WTC11 (cell line): ENCODE data around the gene ARHGAP45. TPM values are rescaled to one million over a fixed set of nuclear protein-coding genes. Genes with fewer than 3 reads are reported as not detected.
A peak's percentile ranks its signal among the peaks of the same experiment; 100 is the strongest.

Source experiments
- ATAC-seq: fragments of 200-7000 bp; cut with Tn5 transposase; 2 replicates; pipeline ENCODE4 v1.10.0; 2021; ENCODE audit warnings: mild to moderate bottlenecking, moderate library complexity
- CTCF ChIA-PET: fragments of 300-600 bp; sonication (Branson Sonifier 250); formaldehyde crosslinking; loops from one replicate; lab custom pipeline; 2021; ENCODE audit warnings: antibody characterized with exemption; lab: Charles Lee
- POLR2A ChIA-PET: fragments of 350-600 bp; sonication (Branson Sonifier 250); formaldehyde crosslinking; loops from one replicate; lab custom pipeline; 2021; ENCODE audit warnings: antibody characterized with exemption; lab: Charles Lee
- DNase-seq: peaks from one replicate; pipeline ENCODE4 v3.0.0; 2021; ENCODE audit warnings: low spot score
- H3K27ac Mint-ChIP-seq: 2 replicates; pipeline ENCODE4 v1.8.0; 2021; ENCODE audit warnings: mixed read lengths
- H3K27me3 Mint-ChIP-seq: 2 replicates; pipeline ENCODE4 v1.8.0; 2021; ENCODE audit warnings: low read depth, mild to moderate bottlenecking, moderate library complexity, mixed read lengths
- H3K36me3 Mint-ChIP-seq: 2 replicates; pipeline ENCODE4 v1.8.0; 2021; ENCODE audit warnings: mixed read lengths
- H3K4me1 Mint-ChIP-seq: 2 replicates; pipeline ENCODE4 v1.8.0; 2022; ENCODE audit warnings: mixed read lengths
- H3K4me3 Mint-ChIP-seq: 2 replicates; pipeline ENCODE4 v1.8.0; 2021; ENCODE audit warnings: mild to moderate bottlenecking, moderate library complexity, mixed read lengths
- H3K9me3 Mint-ChIP-seq: 2 replicates; pipeline ENCODE4 v1.8.0; 2021; ENCODE audit warnings: mixed read lengths
- ATF1 ChIP-seq: sonication (generic); formaldehyde crosslinking; IDR thresholded peaks from 2 replicates; pipeline ENCODE4 v1.8.1; 2023; ENCODE audit warnings: mild to moderate bottlenecking, moderate library complexity, missing genetic modification reagents
- ATF6 ChIP-seq: sonication (generic); formaldehyde crosslinking; IDR thresholded peaks from 2 replicates; pipeline ENCODE4 v1.8.1; 2023; ENCODE audit warnings: mild to moderate bottlenecking, missing genetic modification reagents
- CBFB ChIP-seq: sonication (generic); formaldehyde crosslinking; IDR thresholded peaks from 2 replicates; pipeline ENCODE4 v1.8.1; 2022; ENCODE audit warnings: mild to moderate bottlenecking, low read depth, missing genetic modification reagents
- ETV6 ChIP-seq: sonication (generic); formaldehyde crosslinking; IDR thresholded peaks from 2 replicates; pipeline ENCODE4 v1.8.1; 2022; ENCODE audit warnings: mild to moderate bottlenecking, missing genetic modification reagents
- GRHL2 ChIP-seq: fragments of 250-450 bp; sonication (Bioruptor Pico); IDR thresholded peaks from 2 replicates; pipeline ENCODE4 v1.8.0; 2022; ENCODE audit warnings: mild to moderate bottlenecking, moderate library complexity; ENCODE audit not compliant: insufficient replicate concordance, severe bottlenecking
- HMGA2 ChIP-seq: fragments of 250-450 bp; sonication (Bioruptor Pico); IDR thresholded peaks from 2 replicates; pipeline ENCODE4 v1.4.0; 2021; ENCODE audit warnings: mild to moderate bottlenecking, moderate library complexity
- IRF2 ChIP-seq: sonication (generic); formaldehyde crosslinking; IDR thresholded peaks from 2 replicates; pipeline ENCODE4 v1.8.0; 2022; ENCODE audit warnings: low read depth, missing genetic modification reagents, borderline replicate concordance
- JUN ChIP-seq: sonication (generic); formaldehyde crosslinking; IDR thresholded peaks from 2 replicates; pipeline ENCODE4 v1.8.0; 2023; ENCODE audit warnings: mild to moderate bottlenecking, missing genetic modification reagents
- MXD4 ChIP-seq: fragments of 250-450 bp; sonication (Bioruptor Pico); IDR thresholded peaks from 2 replicates; pipeline ENCODE4 v1.8.0; 2021; ENCODE audit warnings: mild to moderate bottlenecking, moderate library complexity, borderline replicate concordance
- MYBL2 ChIP-seq: sonication (generic); formaldehyde crosslinking; IDR thresholded peaks from 2 replicates; pipeline ENCODE4 v1.8.1; 2023; ENCODE audit warnings: mild to moderate bottlenecking, moderate library complexity, missing genetic modification reagents
- NR3C1 ChIP-seq: sonication (generic); formaldehyde crosslinking; conservative IDR thresholded peaks from 2 replicates; pipeline ENCODE4 v1.8.1; 2023; ENCODE audit warnings: low read depth, mild to moderate bottlenecking, missing genetic modification reagents
- RELA ChIP-seq: sonication (generic); formaldehyde crosslinking; IDR thresholded peaks from 2 replicates; pipeline ENCODE4 v1.8.1; 2022; ENCODE audit warnings: missing genetic modification reagents, mild to moderate bottlenecking, borderline replicate concordance
- SP1 ChIP-seq: sonication (generic); formaldehyde crosslinking; conservative IDR thresholded peaks from 2 replicates; pipeline ENCODE4 v1.8.1; 2022; ENCODE audit warnings: missing genetic modification reagents
- TEAD4 ChIP-seq: sonication (generic); formaldehyde crosslinking; IDR thresholded peaks from 2 replicates; pipeline ENCODE4 v1.8.0; 2022; ENCODE audit warnings: mild to moderate bottlenecking, missing genetic modification reagents
- ZNF138 ChIP-seq: sonication (generic); formaldehyde crosslinking; conservative IDR thresholded peaks from 2 replicates; pipeline ENCODE4 v1.8.1; 2022; ENCODE audit warnings: mild to moderate bottlenecking, moderate library complexity, missing genetic modification reagents
- ZNF232 ChIP-seq: sonication (generic); formaldehyde crosslinking; IDR thresholded peaks from 2 replicates; pipeline ENCODE4 v1.8.0; 2022; ENCODE audit warnings: mild to moderate bottlenecking, missing genetic modification reagents
- ZNF396 ChIP-seq: fragments of 250-450 bp; sonication (Bioruptor Pico); IDR thresholded peaks from 2 replicates; pipeline ENCODE4 v1.8.0; 2021; ENCODE audit warnings: mild to moderate bottlenecking, moderate library complexity, borderline replicate concordance
- ZNF416 ChIP-seq: fragments of 250-450 bp; sonication (Bioruptor Pico); IDR thresholded peaks from 2 replicates; pipeline ENCODE4 v1.9.0; 2021; ENCODE audit warnings: mild to moderate bottlenecking, inconsistent platforms
- ZNF425 ChIP-seq: fragments of 250-450 bp; sonication (Bioruptor Pico); conservative IDR thresholded peaks from 2 replicates; pipeline ENCODE4 v1.9.0; 2021; ENCODE audit warnings: mild to moderate bottlenecking
- ZNF532 ChIP-seq: fragments of 250-450 bp; sonication (Bioruptor Pico); IDR thresholded peaks from 2 replicates; pipeline ENCODE4 v1.9.0; 2021; ENCODE audit warnings: mild to moderate bottlenecking, borderline replicate concordance
- total RNA-seq: library from RNA; stranded (reverse); gene quantifications from 3 replicates; pipeline ENCODE4 v1.2.3, GENCODE V29; 2021
- TF ChIP-seq, protein P1 (sequence below): sonication (generic); formaldehyde crosslinking; IDR thresholded peaks from 2 replicates; pipeline ENCODE4 v1.8.0; 2022; ENCODE audit warnings: mild to moderate bottlenecking, missing genetic modification reagents
- TF ChIP-seq, protein P2 (sequence below): sonication (generic); formaldehyde crosslinking; IDR thresholded peaks from 2 replicates; pipeline ENCODE4 v1.8.1; 2023; ENCODE audit warnings: mild to moderate bottlenecking, missing genetic modification reagents, moderate library complexity
- TF ChIP-seq, protein P3 (sequence below): sonication (generic); formaldehyde crosslinking; IDR thresholded peaks from 2 replicates; pipeline ENCODE4 v1.8.1; 2022; ENCODE audit warnings: low read depth, missing genetic modification reagents, borderline replicate concordance
- TF ChIP-seq, protein P4 (sequence below): sonication (generic); formaldehyde crosslinking; conservative IDR thresholded peaks from 2 replicates; pipeline ENCODE4 v1.8.1; 2023; ENCODE audit warnings: mild to moderate bottlenecking, low read depth, missing genetic modification reagents, moderate library complexity

ARHGAP45 gene
- total RNA-seq, 1 experiment from 2014 or later, result 40.9 TPM

DNA sequence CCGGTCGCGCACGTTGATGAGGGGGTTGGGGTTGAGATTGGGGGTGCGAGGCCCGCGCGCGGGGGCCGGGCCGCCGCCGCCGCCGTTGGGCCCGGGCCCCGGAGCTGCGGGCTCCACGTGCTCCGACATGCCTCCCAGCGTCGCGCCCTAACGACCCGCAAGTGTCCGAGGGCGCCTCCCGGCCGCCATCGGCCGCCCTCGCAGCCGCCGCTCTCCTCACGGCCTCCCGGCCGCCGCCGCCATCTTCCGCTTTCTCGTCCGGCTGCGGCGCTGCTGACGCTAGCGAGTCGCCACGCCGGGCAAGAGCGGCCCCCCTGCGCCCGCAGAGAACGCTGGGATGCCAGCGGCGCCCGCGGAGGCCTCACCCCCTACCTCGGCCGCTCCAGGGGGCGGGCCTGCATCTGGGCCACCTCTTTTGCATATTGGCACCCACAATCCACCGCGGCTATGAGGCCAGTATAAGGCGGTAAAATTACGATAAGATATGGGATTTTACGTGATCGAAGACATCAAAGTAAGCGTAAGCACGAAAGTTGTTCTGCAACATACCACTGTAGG is 46.0 kb upstream of the ARHGAP45 start, which contains the start of gene TMEM259:
Gene TMEM259, minus strand, starts transcription at position 256 of the 558 bp plus-strand sequence. Its CDS starts 127 bp downstream, at position 129.
- Mint-ChIP-seq H3K27me3 (no peaks in the 10 kb centered on the region), H3K36me3 (no peaks in the 10 kb centered on the region), H3K4me1 (peaks cover 25% of the 10 kb centered on the region), H3K4me3 (peak within 1 kb of the TSS; percentile 83), H3K9me3 (no peaks in the 10 kb centered on the region), H3K27ac (peak within 1 kb of the TSS; percentile 100)
- ChIA-PET CTCF (interaction anchor here (0.6 to 1.8 kb wide), 3 partner anchors 15 to 224 kb away, joined by 3 to 5 read pairs (median 3); no protein-coding TSS in a partner anchor), POLR2A (interaction anchor here (0.7 kb wide), 2 partner anchors 19 to 22 kb away, joined by 3 read pairs; partner anchors contain the start of gene ABCA7)
- ATAC-seq, result peak; percentile 52
- DNase-seq, result peak; percentile 96
- TF ChIP-seq, protein P1, sequence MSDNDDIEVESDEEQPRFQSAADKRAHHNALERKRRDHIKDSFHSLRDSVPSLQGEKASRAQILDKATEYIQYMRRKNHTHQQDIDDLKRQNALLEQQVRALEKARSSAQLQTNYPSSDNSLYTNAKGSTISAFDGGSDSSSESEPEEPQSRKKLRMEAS (CRISPR knock-in tag), result no peak; the same call in 1 of the 2 replicates
- TF ChIP-seq ZNF232 (CRISPR knock-in tag) (no peak), ZNF425 (no peak), TEAD4 (CRISPR knock-in tag) (no peak), CBFB (CRISPR knock-in tag) (peak; percentile 67; the same call in 1 of the 2 replicates), ZNF416 (CRISPR knock-in tag) (0 out of 2 replicates have a peak, but pooled peaks have one; percentile 46), GRHL2 (no peak), MXD4 (no peak), MYBL2 (CRISPR knock-in tag) (no peak), NR3C1 (CRISPR knock-in tag) (no peak), JUN (CRISPR knock-in tag) (no peak), SP1 (CRISPR knock-in tag) (peak; percentile 76), ETV6 (CRISPR knock-in tag) (no peak; the same call in 1 of the 2 replicates), ATF1 (no peak), ZNF396 (CRISPR knock-in tag) (no peak), RELA (CRISPR knock-in tag) (0 out of 2 replicates have a peak, but pooled peaks have one; percentile 18), ZNF138 (CRISPR knock-in tag) (no peak), ZNF532 (no peak), HMGA2 (CRISPR knock-in tag) (no peak), ATF6 (CRISPR knock-in tag) (no peak), IRF2 (CRISPR knock-in tag) (no peak)
- TF ChIP-seq, protein P2, sequence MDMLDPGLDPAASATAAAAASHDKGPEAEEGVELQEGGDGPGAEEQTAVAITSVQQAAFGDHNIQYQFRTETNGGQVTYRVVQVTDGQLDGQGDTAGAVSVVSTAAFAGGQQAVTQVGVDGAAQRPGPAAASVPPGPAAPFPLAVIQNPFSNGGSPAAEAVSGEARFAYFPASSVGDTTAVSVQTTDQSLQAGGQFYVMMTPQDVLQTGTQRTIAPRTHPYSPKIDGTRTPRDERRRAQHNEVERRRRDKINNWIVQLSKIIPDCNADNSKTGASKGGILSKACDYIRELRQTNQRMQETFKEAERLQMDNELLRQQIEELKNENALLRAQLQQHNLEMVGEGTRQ (CRISPR knock-in tag), result peak; percentile 36; the same call in 1 of the 2 replicates
- TF ChIP-seq, protein P3, sequence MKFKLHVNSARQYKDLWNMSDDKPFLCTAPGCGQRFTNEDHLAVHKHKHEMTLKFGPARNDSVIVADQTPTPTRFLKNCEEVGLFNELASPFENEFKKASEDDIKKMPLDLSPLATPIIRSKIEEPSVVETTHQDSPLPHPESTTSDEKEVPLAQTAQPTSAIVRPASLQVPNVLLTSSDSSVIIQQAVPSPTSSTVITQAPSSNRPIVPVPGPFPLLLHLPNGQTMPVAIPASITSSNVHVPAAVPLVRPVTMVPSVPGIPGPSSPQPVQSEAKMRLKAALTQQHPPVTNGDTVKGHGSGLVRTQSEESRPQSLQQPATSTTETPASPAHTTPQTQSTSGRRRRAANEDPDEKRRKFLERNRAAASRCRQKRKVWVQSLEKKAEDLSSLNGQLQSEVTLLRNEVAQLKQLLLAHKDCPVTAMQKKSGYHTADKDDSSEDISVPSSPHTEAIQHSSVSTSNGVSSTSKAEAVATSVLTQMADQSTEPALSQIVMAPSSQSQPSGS, result no peak
- TF ChIP-seq, protein P4, sequence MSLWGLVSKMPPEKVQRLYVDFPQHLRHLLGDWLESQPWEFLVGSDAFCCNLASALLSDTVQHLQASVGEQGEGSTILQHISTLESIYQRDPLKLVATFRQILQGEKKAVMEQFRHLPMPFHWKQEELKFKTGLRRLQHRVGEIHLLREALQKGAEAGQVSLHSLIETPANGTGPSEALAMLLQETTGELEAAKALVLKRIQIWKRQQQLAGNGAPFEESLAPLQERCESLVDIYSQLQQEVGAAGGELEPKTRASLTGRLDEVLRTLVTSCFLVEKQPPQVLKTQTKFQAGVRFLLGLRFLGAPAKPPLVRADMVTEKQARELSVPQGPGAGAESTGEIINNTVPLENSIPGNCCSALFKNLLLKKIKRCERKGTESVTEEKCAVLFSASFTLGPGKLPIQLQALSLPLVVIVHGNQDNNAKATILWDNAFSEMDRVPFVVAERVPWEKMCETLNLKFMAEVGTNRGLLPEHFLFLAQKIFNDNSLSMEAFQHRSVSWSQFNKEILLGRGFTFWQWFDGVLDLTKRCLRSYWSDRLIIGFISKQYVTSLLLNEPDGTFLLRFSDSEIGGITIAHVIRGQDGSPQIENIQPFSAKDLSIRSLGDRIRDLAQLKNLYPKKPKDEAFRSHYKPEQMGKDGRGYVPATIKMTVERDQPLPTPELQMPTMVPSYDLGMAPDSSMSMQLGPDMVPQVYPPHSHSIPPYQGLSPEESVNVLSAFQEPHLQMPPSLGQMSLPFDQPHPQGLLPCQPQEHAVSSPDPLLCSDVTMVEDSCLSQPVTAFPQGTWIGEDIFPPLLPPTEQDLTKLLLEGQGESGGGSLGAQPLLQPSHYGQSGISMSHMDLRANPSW (CRISPR knock-in tag), result no peak
